Measurements from ENCODE around the gene ZFYVE1.

ZFYVE1 gene, protein sequence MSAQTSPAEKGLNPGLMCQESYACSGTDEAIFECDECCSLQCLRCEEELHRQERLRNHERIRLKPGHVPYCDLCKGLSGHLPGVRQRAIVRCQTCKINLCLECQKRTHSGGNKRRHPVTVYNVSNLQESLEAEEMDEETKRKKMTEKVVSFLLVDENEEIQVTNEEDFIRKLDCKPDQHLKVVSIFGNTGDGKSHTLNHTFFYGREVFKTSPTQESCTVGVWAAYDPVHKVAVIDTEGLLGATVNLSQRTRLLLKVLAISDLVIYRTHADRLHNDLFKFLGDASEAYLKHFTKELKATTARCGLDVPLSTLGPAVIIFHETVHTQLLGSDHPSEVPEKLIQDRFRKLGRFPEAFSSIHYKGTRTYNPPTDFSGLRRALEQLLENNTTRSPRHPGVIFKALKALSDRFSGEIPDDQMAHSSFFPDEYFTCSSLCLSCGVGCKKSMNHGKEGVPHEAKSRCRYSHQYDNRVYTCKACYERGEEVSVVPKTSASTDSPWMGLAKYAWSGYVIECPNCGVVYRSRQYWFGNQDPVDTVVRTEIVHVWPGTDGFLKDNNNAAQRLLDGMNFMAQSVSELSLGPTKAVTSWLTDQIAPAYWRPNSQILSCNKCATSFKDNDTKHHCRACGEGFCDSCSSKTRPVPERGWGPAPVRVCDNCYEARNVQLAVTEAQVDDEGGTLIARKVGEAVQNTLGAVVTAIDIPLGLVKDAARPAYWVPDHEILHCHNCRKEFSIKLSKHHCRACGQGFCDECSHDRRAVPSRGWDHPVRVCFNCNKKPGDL

DNA sequence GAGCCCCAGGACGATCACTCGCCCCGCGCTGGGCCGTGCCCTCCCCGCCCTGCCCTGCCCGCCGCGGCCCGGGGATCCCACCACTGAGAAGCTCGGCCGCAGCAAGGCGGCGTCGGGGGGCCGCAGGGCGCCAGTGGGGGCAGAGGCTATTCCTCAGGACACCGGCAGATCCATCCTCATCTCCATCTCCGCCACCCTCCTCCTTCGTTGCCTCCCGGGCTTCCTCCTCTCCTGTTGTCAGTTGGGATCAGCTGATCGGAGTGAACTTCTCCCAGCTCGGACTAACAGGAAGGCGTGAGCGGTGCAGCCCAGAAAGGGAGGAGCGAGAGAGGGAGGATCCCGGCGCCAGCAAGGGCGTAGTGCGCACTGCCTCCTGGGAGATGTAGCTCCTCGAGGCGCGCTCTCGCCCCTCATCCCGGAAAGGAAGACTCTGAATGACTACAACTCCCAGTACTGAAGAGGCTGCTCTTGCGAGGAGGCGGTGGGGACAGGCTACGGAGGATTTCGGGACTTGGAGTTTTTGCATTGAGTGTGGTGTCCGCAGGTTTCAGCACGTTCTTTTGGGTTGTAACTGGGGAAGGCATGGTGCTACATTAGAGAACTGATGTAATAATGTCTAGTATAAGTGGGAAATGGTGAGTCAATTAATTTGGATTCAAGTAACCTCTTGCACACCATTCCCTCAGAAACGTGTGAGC lies at the start of gene ZFYVE1:
TSS of gene ZFYVE1 (minus strand) at position 262 of the 698 bp plus-strand sequence. CDS start 2,598 bp downstream, outside the sequence.
- TF ChIP-seq, protein P1, sequence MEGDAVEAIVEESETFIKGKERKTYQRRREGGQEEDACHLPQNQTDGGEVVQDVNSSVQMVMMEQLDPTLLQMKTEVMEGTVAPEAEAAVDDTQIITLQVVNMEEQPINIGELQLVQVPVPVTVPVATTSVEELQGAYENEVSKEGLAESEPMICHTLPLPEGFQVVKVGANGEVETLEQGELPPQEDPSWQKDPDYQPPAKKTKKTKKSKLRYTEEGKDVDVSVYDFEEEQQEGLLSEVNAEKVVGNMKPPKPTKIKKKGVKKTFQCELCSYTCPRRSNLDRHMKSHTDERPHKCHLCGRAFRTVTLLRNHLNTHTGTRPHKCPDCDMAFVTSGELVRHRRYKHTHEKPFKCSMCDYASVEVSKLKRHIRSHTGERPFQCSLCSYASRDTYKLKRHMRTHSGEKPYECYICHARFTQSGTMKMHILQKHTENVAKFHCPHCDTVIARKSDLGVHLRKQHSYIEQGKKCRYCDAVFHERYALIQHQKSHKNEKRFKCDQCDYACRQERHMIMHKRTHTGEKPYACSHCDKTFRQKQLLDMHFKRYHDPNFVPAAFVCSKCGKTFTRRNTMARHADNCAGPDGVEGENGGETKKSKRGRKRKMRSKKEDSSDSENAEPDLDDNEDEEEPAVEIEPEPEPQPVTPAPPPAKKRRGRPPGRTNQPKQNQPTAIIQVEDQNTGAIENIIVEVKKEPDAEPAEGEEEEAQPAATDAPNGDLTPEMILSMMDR (IDR thresholded peaks at IDR 0.05; ENCODE audit: low read depth, low read length) = no peak
- peak; percentile 95 for DNase-seq (ENCODE audit: extremely low read depth, low read depth)

DNA sequence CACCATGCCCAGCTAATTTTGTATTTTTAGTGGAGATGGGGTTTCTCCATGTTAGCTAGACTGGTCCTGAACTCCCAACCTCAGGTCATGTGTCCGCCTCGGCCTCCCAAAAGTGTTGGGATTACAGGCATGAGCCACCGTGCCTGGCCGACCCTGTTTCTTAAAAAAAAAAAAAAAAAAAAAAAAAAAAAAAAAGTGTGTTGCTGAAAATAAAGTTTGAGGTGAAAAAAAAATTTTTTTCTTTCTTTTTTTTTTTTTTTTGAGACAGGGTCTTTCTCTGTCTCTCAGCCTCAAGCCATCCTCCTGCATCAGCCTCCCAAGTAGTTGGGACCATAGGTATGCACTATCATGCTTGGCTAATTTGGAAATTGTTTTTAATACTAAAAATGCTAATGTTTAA lies 42.7 kb upstream of the ZFYVE1 start:
- TF ChIP-seq, protein P1 (IDR thresholded peaks at IDR 0.05; ENCODE audit: low read depth, low read length) = no peak
- no peak for DNase-seq (ENCODE audit: extremely low read depth, low read depth)

DNA sequence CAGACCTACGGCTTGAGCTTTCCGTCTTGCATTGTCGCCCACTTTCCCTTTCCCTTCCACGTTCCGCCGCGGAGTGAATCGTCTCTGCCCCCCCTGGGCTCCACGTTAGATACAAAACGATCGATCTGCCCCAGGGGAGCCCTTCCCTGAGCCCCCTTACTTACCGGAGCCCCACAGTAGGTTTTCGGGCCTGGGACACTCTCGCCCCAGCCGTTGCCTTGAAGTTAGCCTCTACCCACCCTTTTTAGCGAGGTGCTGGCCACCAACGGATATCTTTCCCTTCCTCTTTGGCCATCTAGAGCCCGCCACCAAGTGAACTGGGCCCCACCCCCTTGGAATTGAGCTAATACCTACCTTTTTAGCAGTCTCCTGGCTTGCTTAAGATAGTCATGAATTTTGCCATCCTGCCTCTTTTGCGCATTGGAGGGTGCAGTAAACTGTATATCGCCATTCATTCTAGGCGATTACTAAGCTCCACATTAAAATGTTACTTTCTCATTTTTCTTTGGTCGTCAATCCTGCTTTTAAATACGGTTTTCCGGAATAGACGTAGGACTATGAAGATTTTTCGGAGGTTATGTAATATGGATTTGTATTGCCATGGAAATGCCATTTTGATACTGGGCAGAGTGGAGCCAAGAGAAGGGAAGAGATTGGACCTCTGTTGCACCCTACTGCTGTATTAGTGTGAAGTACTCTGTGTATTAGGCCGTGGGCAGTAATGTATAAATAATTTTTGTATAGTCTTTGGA lies 32.2 kb upstream of the ZFYVE1 start:
- TF ChIP-seq, protein P1 (IDR thresholded peaks at IDR 0.05; ENCODE audit: low read depth, low read length) = no peak
- DNase-seq (ENCODE audit: extremely low read depth, low read depth) = no peak

DNA sequence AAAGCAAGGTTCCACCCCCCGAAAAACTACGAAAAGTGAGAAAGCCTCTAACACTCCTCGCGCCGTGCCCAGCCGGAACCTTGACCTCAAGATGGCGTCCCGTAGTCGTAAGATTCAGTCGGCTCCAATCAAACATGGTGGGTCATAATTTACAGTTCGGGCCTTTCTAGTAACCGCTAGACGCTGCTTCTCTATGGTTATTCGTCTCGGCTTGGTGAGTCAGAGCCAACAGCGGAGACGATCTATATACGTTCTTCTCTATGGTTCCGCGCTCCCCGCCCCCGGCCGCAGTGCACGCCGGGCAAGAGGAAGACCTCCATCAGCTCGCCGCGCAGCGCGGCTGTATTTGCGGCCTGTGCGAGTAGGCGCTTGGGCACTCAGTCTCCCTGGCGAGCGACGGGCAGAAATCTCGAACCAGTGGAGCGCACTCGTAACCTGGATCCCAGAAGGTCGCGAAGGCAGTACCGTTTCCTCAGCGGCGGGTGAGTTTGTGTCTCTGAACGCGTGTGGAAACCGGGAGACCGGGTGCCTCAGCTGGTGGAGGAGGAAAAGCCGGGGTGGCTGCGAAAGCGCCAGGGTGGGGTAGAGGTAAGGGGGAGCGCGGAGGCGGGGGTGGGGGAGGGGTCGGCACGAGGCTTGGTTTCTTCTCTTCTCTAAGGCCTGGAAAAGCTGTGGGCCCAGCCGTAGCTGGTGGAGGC lies 31.5 kb upstream of the ZFYVE1 start, which contains the start of gene RBM25:
TSS of gene RBM25 (plus strand) at position 311 of the 698 bp plus-strand sequence. CDS start 13,108 bp downstream, outside the sequence.
- peak; percentile 97 for DNase-seq (ENCODE audit: extremely low read depth, low read depth)
- TF ChIP-seq, protein P1 (IDR thresholded peaks at IDR 0.05; ENCODE audit: low read depth, low read length) = no peak; the same call in 1 of the 2 replicates

DNA sequence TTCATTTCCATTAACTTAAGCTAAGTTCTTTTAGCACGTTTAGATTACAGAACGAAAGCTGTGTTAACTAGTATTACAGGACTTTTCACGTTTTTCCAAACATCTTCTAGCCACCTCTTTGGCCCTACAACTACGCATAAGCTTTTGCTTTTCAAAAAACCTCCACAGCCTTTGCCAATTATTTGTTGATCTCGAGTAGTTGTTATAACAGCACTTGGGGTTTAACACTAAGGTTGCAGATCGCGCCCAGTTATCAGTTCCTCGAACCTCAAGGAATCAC lies 31.0 kb upstream of the ZFYVE1 start:
- DNase-seq (ENCODE audit: extremely low read depth, low read depth) = no peak
- TF ChIP-seq, protein P1 (IDR thresholded peaks at IDR 0.05; ENCODE audit: low read depth, low read length) = no peak

DNA sequence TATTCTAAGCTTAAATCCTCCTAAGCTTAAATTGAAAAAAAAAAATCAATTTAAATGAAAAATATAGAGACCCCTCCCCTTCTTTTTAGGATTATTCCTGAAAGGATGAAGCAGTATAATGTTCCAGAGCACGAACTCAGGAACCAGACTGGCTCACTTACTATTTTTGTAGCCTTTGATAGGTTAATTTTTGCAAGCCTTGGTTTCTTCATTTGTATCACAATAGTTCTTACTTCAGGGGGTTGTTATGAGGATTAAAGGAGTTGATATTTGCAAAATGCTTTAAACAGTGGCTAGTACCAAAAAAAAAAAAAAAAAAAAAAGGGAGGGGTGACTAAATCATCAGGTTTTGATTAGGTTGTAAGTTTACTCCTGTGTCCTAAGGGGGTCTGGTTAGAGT lies 28.3 kb upstream of the ZFYVE1 start:
- DNase-seq (ENCODE audit: extremely low read depth, low read depth) = no peak
- TF ChIP-seq, protein P1 (IDR thresholded peaks at IDR 0.05; ENCODE audit: low read depth, low read length) = no peak
